VCaP (cell line): ENCODE data around the gene ZNF415.
"Not testable (repeated sequence)": the region's sequence is repeated elsewhere in the genome, so short reads cannot be mapped to it uniquely, and the experiment has no call there.

Experiments
- H3K27ac ChIP-seq: fragments of 450-650 bp; 2 replicates; pipeline ENCODE4 v1.5.1; 2017
- TF ChIP-seq, protein P1 (sequence below): fragments of 450-650 bp; conservative IDR thresholded peaks from 2 replicates; pipeline ENCODE4 v1.5.1; 2017; ENCODE audit warnings: mild to moderate bottlenecking, moderate library complexity

Gene ZNF415

DNA sequence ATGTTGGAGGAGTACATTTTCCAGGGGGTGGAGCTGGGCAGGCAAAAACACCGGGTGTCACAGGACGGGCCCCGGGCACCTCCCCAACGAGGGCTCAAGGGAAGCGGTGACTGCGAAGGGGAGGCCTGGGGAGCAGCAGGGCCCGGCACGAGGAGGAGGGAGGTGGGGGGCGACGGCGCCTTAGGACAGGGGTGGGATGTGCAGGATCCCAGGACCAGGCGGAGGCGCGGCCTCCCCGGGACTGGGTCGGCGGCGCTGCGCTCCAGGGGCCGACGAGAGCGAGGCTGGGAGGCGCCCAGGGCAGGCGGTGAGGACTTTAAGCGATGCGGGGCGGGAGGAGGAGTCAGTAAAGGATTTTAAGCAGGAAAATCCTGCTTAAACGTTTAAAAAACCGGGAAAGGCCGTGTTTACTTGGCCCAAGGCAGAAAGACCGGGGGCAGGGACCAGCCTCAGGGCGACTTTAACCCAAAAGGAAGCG is 29.9 kb downstream of the ZNF415 start:
- peak overlapping the region; percentile 92 for H3K27ac ChIP-seq
- TF ChIP-seq, protein P1, sequence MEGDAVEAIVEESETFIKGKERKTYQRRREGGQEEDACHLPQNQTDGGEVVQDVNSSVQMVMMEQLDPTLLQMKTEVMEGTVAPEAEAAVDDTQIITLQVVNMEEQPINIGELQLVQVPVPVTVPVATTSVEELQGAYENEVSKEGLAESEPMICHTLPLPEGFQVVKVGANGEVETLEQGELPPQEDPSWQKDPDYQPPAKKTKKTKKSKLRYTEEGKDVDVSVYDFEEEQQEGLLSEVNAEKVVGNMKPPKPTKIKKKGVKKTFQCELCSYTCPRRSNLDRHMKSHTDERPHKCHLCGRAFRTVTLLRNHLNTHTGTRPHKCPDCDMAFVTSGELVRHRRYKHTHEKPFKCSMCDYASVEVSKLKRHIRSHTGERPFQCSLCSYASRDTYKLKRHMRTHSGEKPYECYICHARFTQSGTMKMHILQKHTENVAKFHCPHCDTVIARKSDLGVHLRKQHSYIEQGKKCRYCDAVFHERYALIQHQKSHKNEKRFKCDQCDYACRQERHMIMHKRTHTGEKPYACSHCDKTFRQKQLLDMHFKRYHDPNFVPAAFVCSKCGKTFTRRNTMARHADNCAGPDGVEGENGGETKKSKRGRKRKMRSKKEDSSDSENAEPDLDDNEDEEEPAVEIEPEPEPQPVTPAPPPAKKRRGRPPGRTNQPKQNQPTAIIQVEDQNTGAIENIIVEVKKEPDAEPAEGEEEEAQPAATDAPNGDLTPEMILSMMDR = no peak

DNA sequence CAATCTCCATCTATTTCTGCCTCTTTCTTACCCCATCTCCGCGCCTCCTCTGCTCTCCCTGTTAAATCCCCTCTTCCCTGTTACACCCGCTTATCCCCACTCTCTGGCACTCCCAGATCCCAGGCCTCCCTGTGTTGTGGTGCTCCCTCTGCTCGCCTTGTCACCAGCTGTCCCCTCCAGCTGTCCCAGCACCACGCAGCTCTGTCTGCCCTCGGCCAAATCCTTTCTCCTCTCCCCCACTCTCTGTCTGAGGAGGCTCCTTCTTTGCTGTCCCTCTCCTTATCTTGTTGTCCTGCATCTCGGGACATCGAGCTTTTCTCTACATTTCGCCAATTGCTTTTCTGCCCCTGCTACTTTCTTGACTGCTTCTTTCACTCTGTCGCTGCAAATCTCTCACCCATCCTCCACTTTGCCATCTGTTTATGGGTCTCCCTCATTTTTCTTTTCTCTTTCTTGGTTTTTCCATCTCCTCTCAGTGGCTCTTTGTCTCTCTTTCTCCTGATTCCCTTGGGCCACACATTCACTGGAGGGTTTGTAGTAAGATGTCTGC is 30.4 kb downstream of the ZNF415 start:
- TF ChIP-seq, protein P1 = no peak
- peak overlapping the region; percentile 92 for H3K27ac ChIP-seq

DNA sequence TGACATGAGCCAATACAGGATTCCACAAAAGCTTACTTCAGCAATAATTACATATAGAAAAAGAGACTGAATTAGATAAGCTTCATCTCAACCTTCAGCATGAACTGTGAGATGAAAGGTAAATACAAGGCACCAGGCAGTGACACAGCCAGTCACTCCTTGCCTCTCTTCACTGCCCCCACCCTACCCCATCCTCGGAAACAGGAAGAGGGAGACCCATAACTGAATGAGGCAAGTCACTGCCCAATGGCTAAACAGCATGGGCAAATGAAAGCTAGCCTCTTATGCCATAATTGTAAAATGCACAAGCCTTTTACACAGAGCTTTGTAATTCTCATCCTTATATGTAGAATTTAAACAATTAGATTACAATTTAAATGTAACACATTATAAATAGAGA is 31.2 kb downstream of the ZNF415 start:
- peak overlapping the region; percentile 92 for H3K27ac ChIP-seq
- TF ChIP-seq, protein P1 = no peak

DNA sequence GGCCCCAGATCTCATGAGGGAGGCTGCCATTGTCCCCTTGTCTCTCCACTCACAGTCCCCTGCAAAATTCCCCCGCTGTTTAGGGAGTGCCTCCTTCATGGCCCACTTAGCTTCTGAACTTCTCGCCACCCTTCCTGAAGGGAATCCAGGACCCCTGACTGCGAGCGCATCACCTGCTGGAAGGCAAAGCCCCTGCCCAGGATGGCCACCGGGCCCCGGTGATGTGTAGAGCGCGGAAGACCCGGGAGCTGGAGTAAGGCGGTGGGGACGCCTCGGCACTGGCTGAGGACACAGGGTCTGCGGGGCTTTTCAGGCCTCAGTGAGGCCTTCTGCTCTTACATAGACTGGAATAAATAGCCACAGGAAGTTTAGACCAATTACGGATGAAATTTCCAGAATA is 34.1 kb downstream of the ZNF415 start:
- not testable (repeated sequence) for H3K27ac ChIP-seq

DNA sequence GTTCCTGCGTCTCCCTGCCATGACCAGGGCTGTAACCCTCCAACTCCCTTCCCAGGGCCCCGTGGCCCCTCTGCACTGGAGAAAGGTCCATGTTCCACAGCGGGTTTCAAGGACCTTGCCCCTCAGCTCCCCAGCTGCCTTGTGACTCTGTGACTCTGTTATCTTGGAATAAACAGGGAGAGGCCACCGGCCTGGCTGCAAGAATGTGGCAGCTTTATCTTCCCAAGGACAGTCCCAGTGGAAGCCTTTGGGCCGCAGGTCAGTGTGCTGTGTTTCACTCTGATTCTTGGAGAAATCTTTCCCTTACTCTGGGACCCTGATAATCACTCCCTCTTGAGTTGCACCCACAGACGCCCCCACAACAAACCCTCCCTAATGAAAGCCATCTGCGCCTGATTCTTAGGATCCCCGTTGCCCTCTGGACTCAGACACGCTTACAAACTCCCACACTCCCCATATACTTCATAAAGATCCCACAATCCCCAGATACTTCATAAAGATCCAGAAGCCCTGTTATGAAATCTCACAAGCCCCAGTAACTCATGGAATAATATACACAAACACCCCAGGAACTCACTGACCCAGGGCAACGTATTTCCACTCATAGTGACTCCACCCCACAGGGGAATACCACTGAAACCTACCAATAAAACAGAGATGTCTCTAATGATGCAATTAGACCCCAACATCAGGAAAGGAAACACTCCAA is 35.6 kb downstream of the ZNF415 start:
- H3K27ac ChIP-seq = not testable (repeated sequence)

DNA sequence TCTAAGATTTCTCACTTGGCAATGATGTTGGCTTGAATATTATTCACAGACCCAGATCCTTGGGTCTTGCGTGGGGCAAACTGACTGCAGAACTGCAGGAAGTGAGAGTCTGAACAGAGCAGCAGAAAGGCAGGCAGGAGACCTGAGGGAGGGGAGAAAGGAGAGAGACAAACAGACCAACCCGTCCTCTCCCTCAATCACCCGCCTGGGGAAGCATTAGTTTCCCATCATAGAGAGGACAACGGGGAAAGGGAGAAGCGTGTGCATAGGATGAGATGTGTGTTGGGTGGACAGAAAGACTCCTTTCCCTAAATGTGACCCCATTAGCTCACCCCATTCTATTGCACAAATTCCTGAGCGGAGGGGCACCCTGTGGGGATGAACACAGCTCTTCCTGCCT is 36.1 kb downstream of the ZNF415 start:
- not testable (repeated sequence) for H3K27ac ChIP-seq

DNA sequence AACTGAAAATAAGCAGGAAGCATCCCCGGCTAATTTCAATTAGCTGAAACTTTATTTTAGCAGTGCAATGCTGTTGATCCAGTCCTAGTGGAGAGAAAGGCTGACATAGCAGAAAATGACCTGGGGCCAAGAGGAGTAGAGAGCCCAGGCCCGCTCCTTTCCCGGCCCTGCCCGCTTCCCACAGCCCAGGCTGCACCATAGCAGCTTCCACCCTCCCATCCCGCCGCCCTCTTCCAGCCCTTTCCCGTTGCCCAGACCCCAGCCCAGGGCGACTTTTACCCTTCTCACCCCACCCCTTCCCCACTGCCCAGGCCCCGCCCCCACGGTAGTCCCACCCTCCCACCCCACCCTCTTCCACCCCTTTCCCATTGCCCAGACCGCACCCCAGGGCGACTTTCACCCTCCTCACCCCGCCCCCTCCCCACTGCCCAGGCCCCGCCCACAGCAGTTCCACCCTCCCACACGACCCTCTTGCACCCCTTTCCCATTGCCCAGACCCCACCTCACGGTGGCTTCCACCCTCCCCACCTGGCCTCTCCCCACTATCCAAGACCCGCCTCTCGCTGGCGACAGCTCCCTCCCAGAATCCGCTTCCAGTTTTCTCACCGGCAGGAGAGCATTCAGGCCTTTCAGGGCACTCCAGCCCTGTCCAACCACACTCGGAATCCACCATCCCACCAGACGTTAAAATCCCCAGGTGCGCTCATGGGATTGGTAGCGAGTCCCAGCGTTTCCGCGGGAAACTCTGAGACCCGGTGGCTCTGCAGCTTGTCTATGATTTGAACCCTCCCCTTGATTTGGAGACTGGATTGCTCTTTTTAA is 37.7 kb downstream of the ZNF415 start:
- TF ChIP-seq, protein P1 = no peak
- no peak overlapping the region for H3K27ac ChIP-seq

DNA sequence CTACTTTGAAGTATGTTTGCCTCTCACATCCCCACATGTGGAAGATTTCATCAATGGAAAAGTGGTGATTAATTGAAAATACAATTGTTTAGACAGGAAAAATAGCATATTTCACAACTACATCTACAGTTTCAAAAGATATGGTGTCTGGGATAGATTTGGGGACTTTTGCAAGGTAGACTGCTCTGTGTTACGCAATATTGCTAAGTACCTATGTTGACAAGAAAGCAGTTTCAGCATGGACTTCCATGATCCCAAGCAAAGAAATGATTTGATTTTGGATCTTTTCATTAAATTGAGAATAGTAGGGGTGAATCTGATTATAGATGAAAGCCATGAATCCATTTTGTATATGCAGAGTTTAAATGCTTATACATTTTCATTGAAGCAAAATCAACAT is 40.0 kb downstream of the ZNF415 start:
- TF ChIP-seq, protein P1 = no peak

More for the DNA sequence above, 40.0 kb downstream of the ZNF415 start:
- H3K27ac ChIP-seq = no peak overlapping the region
